ENCODE results near the gene DAW1.

DNA sequence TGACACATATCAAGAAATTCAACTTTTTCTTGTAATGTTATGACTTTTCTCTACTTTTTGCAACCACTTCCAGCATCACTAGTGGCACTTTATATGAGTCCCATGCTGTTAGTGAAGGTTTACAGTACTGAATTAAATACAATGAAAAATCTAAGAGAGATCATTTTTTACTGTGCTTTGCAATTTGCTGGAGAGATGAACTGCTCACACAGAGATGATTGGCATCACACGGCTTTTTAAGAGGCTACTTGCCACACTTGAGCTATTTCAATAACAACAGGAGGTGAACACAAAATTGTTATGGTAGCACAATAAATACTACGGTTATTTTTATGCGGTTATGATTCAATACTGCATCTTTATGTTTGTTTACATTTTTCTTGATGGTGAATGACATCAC is 88.9 kb downstream of the DAW1 start:
- TF ChIP-seq EZH2phosphoT487 (IDR thresholded peaks at IDR 0.05; ENCODE audit: insufficient read depth, low read depth) (no peak), EZH2 (IDR thresholded peaks at IDR 0.05; ENCODE audit: insufficient read depth, poor library complexity, severe bottlenecking) (no peak)

All from GM23248 (cell line).